CD4-positive, alpha-beta T cell treated with Interleukin-6 at 100 ng/mL for 8 hours (primary cell): ENCODE results near the gene SLC34A3.
"Not testable (repeated sequence)": the region's sequence is repeated elsewhere in the genome, so short reads cannot be mapped to it uniquely, and the experiment has no call there.

Source experiments
- DNase-seq: peaks from one replicate; pipeline ENCODE4 v3.0.0-alpha.2; 2020; ENCODE audit warnings: mixed read lengths, low spot score

SLC34A3 gene

DNA sequence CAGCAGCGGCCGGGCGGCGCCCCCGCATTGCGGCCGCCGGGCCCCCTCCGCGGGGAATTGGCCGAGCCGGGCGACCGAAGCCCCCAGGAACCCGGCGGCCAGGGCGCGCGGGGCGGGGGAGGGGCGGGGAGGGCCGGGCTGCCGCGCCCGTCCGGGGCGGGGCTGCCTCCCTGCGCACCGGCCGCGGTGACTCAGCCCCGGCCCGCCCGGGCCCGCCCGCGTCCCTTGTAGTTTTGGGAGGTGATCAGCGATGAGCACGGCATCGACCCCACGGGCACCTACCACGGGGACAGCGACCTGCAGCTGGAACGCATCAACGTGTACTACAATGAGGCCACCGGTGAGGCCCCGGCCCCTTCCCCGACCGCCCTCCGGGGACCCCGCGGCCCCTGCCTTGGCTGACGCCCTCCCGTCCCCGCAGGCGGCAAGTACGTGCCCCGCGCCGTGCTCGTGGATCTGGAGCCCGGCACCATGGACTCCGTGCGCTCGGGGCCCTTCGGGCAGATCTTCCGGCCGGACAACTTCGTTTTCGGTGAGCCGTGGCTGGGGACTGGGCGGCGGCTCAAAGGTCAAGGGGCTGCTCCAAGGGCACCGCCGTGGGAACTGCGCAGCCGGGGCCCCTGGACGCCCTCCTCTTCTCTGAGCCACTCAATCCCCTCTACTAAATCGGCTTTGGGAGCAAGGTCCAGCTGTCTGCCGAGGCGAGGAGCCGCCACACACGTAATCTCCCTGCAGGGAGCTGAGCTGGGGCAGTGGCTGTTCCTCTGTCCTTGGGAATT is 11.0 kb downstream of the SLC34A3 start:
- DNase-seq, result peak; percentile 62

DNA sequence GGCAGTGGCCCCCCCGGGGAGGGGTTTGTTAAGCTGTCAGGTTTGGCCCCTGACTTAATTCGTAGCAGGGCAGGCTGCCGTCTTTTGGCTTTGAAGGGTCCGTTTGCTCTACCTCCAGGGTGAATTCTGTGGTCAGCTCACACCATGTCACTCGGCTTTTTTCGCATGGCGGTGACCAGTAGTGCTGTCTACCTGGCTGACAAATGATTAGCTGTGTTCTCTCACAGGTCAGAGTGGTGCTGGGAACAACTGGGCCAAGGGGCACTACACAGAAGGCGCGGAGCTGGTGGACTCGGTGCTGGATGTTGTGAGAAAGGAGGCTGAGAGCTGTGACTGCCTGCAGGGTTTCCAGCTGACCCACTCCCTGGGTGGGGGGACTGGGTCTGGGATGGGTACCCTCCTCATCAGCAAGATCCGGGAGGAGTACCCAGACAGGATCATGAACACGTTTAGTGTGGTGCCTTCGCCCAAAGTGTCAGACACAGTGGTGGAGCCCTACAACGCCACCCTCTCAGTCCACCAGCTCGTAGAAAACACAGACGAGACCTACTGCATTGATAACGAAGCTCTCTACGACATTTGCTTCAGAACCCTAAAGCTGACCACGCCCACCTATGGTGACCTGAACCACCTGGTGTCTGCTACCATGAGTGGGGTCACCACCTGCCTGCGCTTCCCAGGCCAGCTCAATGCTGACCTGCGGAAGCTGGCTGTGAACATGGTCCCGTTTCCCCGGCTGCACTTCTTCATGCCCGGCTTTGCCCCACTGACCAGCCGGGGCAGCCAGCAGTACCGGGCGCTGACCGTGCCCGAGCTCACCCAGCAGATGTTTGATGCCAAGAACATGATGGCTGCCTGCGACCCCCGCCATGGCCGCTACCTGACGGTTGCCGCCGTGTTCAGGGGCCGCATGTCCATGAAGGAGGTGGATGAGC is 11.8 kb downstream of the SLC34A3 start:
- no peak for DNase-seq

DNA sequence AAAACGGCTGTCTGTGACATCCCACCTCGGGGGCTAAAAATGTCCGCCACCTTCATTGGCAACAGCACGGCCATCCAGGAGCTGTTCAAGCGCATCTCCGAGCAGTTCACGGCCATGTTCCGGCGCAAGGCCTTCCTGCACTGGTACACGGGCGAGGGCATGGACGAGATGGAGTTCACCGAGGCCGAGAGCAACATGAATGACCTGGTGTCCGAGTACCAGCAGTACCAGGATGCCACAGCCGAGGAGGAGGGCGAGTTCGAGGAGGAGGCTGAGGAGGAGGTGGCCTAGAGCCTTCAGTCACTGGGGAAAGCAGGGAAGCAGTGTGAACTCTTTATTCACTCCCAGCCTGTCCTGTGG is 12.5 kb downstream of the SLC34A3 start:
- DNase-seq, result not testable (repeated sequence)

DNA sequence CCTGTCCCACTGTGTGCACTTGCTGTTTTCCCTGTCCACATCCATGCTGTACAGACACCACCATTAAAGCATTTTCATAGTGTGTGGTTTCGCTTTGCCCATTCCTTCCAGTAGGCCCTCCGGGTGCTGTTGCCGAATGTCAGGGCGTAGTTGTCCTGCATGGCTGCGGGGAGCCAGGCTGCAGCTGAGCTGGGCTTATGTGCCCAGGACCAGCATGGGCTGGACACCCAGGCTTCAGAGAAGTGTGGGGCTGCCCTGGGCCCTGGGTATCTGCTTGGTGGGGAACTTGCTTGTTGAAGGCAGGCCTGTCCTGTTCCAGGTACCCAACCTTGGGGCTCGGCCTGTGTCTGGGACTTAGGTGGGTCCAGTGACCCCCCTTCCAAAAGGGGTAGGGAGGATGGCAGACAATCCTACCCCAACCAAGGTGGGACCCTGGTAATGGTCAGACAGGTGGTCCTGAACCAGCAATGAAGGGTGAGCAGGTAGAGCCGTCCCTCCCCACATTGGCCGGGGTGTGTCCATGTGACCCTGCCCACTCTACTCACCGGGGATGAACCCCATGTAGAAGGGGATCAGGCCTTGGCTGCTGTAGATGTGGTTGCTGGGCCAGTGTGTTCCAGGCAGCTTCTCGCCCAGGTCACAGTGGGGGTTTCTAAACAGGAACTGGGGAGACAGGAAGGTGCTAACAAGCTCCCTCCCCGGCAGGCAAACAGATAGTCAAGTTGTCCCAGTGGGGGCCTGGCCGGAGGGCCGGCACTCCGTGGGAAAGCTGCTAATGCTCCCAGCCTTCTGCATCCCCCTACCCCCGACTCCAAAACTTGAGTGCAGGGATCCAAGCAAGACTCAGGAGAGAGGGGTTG is 13.2 kb downstream of the SLC34A3 start:
- no peak for DNase-seq

DNA sequence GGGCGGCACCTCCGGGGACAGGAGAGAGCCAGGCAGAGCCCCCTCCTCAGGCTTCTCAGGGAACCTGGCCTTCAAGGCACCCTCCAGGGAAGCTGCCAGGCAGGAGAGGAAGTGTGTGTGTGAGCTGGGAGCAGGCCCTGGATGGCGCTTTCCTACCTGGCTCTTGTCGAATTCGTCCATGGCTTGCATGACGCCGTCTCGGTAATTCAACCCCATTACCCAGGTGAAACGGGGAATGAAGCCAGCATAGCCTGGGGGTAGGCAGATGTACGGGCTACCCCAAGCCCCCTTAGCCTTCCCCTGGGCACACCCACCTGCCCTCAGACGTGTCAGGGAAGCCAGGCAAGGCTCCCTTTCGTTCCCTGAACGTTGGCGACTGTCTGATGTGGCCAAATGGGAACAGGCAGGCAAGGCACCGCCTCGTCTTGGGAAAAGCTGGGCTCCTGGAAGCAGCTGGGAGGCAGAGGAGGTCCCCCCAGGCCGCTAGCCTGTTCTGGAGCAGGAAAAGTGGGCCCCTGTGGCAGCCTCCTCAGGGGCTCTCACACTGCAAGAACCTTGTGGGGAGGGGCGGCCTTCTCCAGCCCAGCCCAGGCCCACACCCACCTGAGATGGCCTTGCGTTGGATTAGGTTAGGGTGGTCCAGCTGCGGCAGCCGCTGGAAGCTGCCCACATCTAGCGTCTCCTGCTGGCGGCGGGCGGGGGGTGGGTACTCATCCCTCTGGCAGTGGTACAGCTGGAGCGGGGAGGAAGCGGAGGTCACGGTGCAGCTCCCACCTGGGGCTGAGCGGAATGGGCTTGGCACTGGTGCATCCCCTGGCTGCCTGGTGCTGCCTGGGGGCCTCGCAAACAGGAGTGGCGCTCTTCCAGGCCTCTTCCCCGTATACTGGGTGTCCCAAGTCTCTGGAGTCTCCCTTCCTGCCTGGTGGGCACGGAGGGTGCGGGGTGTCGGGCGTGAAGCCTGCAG is 14.1 kb downstream of the SLC34A3 start:
- no peak for DNase-seq

DNA sequence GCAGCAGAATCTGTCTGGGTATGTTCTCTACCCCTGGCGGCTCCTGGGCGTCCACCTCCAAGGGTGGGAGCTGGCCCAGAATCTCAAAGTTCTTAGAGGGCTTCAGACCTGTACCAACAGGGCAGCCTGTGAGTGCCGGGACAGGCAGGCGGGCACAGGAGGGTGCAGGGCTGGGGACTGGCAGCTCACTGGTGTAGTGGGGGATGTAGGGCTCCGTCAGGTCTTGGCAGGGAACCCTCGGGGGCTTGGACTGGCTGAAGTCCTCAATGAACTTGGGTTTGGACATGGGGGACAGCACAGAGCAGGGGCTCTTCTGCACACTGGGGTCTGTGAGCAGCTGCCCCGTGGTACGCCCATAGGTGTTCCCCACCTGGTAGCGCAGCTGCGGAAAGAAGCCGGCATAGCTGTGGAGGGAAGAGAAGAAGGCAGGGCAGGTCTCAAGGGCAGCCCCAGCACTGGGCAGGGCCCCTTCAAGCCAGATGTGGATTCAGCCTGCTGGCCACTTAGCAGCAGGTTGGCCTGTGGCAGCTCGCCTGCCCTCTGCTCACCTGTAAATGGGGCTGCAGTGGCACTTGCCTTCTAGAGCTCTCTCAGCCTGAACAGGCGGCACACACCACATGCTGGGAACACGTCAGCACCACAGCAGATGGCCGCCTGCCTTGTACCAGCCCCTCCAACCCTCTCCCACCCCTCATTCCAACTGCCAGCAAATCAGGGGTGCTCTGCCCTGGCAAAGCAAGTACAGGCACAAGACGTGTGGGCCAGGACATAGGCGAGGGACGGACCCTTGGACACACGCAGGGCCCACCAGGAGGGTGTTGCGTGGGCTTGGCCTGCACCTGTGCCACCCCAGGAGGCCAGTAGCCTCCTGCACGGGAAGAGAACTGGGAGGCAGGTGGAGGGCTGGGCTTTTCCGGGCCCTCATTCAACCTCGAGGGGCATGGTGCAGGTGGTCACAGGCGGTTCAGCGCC is 15.0 kb downstream of the SLC34A3 start:
- DNase-seq, result no peak

DNA sequence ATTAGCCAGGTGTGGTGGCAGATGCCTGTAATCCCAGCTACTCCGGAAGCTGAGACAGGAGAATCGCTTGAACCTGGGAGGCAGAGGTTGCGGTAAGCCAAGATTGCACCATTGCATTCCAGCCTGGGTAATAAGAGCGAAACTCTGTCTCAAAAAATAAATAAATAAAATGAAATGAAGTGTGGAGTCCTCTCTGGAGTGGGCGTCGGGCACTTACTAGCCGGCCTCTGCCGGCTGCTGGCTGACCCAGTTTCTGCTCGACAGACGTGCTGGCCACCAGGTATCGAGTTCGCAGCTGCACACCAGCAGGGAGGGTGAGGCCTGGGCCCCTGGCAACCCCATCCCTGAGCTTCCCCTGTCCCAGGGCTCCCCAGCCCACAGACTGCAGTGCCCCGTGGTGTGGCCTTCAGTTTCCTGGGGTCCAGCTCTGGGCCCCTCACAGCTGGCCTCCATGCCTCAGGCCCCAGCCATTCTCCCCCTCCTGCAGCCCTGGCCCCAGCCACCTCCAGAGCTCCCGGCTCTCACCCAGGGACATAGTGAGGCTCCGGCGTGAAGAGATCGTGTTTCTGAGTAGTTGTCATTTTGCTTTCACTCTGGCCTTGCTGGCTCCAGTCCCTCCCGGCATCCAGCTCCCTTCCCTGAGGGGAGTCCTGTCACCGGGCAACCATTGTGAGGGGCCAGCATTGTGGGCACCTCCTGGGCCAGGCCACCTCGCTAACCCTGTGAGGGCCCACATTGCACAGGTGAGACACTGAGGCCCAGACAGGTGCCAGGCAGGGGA is 16.6 kb downstream of the SLC34A3 start:
- DNase-seq, result no peak

DNA sequence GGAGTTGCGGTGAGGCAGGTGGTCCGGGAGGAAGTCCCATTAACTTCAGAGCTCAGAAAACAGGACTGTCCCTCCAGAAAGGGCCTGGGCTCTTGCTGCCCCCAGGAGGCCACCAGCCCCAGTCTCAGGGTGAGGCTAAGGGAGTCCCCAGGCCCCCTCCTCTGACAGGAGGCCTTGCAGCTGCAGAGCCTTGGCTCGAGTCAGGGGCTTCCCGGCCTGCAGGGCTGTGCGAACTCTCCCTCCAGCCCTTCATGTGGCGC is 17.1 kb downstream of the SLC34A3 start:
- DNase-seq, result no peak

DNA sequence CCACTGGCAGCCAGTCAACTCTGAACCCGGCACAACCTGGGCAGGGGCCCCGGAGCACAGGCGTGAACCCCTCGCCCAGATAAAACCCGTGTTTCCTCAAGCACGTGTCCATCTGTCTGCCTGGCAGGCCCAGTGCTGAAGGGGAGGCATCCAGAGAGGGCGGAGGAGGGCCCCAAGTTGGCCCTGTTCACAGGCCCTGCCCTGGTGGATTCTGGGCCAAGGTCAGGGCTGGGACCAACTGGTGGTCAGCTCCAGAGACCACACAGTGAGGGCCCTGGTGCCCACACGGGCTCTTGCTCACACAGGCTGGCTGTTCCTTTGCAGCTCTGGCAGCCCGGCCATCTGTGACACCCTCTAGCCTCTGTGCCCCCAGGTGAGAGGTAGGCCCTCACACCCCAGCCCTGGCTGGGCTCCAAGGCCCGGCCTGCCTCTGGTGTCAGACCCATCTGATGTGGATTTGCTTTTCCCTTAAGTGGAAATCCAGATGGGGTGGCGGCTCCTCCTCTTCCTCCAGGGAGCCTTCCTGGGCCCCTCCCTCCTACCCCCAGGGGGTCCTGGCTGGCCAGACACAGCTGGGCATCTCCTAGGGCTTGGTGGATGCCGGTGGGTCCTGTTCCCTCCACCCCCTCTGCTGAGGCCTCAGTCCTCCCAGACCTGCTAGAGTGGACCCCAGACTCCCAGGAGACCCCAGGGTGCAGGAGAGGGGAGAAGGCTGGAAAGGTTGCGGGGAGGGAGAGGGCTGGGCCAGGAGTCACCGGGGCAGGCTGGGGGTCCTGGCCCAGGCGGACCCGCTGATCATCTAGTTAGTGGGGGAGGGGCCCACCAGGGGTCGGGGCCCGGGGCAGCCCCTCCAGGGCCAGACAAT is 19.9 kb downstream of the SLC34A3 start:
- no peak for DNase-seq

DNA sequence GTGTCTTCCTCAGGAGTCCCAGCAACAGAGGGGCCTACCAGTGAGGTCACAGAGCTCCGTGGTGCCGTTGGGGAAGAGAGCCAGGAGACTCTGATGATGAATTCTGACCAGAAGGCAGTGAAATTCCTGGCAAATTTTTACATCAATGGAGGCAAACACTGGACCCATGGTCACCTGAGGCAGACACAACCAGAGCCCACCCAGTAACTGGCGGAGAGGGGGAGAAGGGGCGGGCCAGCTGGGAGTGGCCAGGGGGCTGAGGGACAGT is 20.4 kb downstream of the SLC34A3 start, which contains the start of gene STPG3:
Gene STPG3, plus strand, starts transcription at position 93 of the 268 bp plus-strand sequence. Its CDS starts 1 bp downstream, at position 94.
- no peak for DNase-seq

DNA sequence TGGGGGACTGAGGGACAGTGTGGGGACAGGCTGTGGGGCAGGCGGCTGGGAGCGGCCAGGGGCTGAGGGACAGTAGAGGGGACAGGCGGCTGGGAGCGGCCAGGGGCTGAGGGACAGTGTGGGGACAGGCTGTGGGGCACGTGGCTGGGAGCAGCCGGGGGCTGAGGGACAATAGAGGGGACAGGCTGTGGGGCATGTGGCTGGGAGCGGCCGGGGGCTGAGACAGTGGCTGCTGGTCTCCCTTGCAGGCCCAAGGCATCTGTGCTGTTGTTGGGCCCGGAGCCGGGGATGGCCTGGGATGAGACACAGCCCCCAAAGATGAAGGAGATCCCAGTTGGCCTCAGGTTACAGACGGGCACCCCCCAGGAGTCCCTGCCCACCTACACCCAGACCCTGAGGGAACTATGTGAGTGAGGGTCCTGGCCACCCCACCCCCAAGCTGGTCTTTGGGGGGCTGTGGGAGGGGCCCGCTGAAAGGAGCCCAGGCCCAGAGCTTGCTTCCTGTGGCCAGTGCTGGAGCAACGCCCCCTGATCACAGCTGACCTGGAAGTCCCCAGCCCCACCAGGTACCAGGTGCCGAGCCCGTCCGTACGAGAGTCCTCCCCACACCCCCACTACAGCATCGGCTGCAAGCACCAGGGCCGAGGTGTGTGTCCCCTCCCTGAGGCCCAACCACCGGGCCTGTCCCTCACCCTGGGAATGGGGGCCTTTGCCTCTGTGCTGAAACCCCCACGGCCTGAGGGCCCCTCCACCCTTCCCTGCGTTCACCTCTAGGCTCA is 21.0 kb downstream of the SLC34A3 start:
- DNase-seq, result no peak

DNA sequence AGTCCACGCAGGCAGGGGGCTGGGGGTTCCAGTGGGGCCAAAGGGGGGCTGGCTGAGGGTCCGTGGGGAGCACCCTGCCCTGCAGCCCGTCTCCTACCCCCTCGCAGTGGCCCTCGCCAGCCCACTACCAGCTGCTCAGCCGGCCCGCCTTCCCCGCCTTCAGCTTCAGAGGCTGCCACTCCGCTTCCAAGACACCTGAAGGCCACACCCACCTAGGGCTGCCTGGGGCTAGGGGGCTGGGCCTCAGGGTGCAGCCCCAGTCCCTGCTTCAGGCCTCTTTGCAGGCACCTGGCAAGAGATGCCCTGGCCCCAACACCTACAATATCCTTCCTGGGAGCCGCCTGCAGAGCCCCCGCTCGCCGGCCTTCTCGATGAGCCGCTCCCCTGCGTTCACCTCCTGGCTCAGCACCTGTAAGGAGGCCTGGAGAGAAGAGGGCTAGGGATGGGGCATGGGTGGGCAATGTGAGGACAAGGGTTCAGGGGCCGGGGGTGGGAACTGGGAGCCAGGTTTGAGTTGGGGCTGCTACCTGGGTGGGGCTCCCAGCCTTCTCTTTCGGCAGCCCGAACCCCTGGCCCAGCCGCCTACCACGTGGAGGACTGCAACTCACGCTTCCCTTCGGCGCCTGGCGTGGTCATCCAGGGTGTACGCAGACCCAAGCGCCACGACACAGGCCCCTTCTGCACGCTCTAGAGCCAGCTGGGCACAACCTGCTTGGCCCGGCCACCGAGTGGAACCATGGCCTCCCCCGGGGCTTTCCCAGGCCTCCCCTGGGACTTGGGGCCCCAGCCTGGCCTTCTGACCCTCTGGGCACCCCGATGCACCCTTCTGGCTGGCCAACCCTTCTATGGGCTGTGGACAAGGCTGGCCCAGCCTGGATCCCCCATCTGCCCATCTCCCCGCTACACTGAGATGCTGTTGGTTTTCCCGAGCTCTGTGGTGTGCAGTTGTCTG is 22.1 kb downstream of the SLC34A3 start:
- no peak for DNase-seq

DNA sequence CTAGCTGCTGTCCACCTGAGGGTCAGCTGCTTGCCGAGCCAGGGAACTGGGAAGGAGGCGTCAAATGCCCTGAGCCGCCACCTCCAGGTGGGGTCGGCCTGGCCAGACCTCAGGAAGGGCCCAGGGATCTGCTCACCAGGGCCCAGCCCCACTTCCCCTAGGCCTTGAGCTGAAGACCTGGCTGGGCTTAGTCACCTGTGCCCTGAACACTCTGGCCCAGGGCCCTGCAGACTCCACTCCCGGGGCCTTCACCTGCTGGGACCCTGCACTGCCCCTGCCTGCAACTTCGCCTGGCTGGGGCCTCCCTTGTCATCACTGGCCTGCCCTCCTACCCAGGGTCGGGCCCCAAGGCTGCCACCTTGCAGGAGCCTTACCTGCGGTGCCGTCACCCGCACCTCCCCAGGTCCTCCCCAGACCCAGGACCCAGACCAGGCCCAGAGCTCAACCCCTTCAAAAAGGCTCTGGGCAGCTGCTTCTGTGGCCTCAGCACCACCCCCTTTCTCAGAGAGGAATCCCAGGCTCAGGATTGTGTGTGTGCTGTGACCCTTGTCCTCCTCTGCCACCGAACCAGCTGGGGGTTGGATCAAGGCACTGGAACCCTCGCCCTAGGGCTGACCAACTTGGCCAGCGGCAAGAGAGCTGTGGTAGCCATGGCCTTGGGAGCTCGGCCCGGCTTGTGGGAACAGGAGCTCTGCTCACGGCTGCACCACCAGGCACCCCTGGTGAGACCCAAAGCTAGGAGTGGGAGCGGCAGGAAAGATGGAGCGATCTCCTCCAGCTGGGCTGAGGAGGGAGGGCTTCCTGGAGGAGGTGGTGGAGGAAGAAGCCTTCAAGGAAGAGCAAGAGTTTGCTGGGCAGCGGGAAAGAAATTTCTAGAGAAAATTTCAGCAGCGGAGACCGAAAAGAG is 23.3 kb downstream of the SLC34A3 start:
- DNase-seq, result no peak

DNA sequence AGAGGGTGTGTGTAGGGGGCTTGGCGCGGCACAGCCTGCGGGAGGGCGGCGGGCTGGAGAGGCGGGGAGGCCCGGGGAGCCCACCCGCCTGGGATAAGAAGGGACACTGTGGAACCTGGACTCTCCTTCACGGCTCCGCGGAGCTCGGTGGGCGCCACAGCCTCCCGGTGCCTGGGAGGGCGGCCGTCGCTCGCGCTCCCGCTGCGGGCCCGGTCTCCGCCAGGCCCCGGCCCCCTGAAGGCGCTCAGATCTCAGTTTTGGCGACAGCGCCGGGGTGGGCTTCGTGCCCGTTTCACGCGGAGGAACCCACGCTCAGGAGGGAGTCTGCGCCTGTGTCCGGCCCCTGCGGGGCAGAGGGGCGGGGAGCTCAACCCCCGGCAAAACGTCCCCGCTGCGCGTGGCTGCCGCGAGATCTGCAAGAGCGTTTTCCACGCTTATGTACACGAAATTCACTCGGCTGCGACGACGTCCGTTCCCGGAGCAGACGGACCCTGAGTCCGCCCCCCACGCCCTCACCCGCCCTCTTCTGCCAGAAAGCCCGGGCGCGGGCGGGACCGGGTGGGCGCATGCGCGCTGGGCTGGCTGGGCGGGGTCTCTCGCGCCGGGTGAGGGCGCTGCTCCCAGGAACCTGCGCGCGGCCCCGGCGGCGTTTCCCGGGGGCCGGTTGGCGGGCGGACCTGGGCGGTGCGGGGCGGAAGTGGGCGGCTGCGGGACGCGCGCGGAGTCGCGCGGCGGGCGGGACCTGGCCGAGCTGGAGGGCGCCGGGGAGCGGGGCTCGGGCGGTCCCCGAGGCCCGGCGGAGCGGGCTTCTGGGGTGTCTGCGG is 24.1 kb downstream of the SLC34A3 start, which contains the start of gene NELFB:
Gene NELFB, plus strand, starts transcription at position 704 of the 824 bp plus-strand sequence.
- peak; percentile 93 for DNase-seq
